Subcutaneous abdominal adipose tissue (tissue), 5 donors: ENCODE data around the gene ROBO1.

Experiments used
- H3K27ac ChIP-seq: one replicate; pipeline ENCODE4 v1.7.0; 2013; ENCODE audit warnings: low read depth, mild to moderate bottlenecking, inconsistent platforms, low read length, moderate library complexity
- H3K27me3 ChIP-seq, 5 donors: one replicate each; pipeline ENCODE4 v1.7.0; 2013; ENCODE audit warnings: low read length in 5 of 5, inconsistent platforms in 1 of 5; ENCODE audit not compliant: control insufficient read depth in 5 of 5, insufficient read depth in 4 of 5
- H3K36me3 ChIP-seq, 5 donors: one replicate each; pipeline ENCODE4 v1.7.0; 2013; ENCODE audit warnings: low read length in 5 of 5; ENCODE audit not compliant: control insufficient read depth in 5 of 5, insufficient read depth in 5 of 5
- H3K4me1 ChIP-seq, 5 donors: one replicate each; pipeline ENCODE4 v1.7.0; 2013; ENCODE audit warnings: low read length in 5 of 5, mild to moderate bottlenecking in 3 of 5, moderate library complexity in 1 of 5; ENCODE audit not compliant: control insufficient read depth in 5 of 5, insufficient read depth in 5 of 5
- H3K4me3 ChIP-seq, 5 donors: one replicate each; pipeline ENCODE4 v1.7.0; 2013; ENCODE audit warnings: low read length in 5 of 5, low read depth in 1 of 5
- H3K9ac ChIP-seq, 5 donors: one replicate each; pipeline ENCODE4 v1.7.0; 2013; ENCODE audit warnings: low read length in 5 of 5, mild to moderate bottlenecking in 4 of 5, moderate library complexity in 3 of 5
- H3K9me3 ChIP-seq, 5 donors: one replicate each; pipeline ENCODE4 v1.7.0; 2013; ENCODE audit warnings: low read length in 5 of 5; ENCODE audit not compliant: control insufficient read depth in 5 of 5
- donor health status: healthy.
- donor health status: healthy.
- donor health status: healthy.
- donor health status: healthy.
- donor health status: healthy.

The ROBO1 gene

DNA sequence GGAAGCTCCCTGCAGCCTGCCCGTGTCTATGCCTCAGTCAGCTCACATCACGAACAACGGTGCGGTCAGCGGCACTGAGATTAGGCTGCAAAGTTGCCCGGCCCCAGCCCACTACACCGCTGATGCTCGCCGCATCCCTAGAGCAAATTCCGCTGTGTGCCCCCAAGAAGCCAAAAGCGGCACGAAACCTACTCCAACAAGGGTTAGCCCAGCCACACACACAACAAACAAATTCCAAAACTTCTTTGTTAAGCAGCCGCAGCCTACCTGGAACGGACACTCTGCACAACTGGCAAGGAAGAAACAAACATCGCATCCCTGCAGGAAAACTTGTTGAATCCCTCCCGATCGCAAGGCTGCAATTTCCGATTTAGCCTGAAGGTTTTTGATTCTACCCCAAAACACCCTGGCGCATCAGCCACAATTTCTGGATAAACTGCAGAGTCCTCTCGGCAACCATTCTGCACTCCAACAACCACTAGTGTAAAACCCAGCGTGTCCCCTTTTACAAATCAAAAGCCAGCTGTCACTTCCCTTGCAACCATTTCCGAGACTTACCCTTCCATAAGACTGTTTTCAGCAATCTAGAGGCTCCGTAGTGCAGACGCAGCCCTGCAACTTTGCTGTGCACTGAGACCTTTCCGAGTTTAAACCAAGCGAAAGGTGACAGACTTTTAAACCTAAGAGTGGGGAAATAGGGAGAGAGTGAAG lies 449 bp downstream of the ROBO1 start:
- H3K4me3 ChIP-seq = peak overlapping the region in 1 of 5 donors; percentile 48
- H3K27me3 ChIP-seq = peaks cover 10 to 31% (median 22%) of the 10 kb centered on the region in 5 donors
- H3K9ac ChIP-seq = no peak overlapping the region
- H3K27ac ChIP-seq = no peak overlapping the region
- H3K36me3 ChIP-seq = no peaks in the 10 kb centered on the region
- H3K9me3 ChIP-seq = no peaks in the 10 kb centered on the region
- H3K4me1 ChIP-seq = peaks cover 2 to 16% (median 6%) of the 10 kb centered on the region in 5 donors

DNA sequence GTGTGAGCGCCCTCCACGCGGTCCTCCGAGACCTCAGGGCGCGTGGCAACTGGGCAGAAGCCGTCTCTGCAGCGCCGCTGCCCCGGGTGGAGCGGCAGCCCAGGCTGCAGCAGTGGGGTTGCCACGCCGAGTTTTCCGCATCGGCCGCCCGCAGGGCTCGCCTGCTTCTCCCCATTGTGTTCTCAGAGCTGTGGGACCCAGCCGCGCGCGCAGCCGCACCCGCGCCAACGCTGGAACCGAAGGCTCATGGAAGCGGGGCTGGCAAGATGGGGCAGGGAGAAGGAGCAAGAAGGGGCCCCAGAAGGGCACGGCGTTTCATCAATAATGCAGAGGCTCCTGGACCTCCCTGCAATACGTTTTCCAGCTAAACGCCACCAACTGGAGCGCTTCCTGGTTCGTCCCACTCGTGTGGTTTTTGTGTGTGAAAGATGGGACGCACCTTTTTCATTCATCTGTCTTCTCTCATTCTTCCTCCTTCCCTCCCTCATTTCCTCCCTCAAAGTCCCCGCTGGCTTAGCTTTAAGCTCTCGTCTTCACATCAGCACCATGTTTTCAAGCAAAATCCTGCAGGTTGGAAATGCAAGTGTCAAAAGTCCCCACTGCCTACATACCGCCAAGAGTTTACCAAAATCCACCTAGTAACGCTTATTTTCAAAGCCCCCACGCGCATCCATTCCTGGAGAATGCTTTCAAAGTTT lies 1.2 kb downstream of the ROBO1 start:
- Histone ChIP-seq H3K4me1 (peaks cover 2 to 16% (median 6%) of the 10 kb centered on the region in 5 donors), H3K9me3 (no peaks in the 10 kb centered on the region), H3K36me3 (no peaks in the 10 kb centered on the region), H3K27me3 (peaks cover 10 to 31% (median 22%) of the 10 kb centered on the region in 5 donors), H3K4me3 (no peak overlapping the region), H3K27ac (no peak overlapping the region), H3K9ac (no peak overlapping the region)

DNA sequence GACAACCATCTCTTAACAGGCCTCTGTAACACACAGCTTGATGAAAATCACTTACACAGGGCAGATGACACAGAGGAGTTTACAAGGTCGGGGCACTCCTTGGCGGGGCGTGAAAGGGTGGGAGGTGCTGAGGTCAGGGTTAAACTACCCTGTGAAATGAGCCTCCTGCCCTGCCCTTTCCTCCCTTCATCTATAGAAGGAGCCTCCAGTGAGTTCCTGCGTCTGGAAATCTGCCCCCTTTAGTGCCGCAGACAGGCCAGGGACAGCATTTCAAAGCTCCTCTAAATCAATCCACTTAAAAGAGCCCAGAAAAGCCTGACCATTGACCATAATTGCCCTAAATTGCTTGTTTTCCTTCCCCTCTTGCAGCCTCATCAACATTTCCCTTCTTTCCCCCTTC lies 1.9 kb downstream of the ROBO1 start:
- Histone ChIP-seq H3K4me3 (no peak overlapping the region), H3K27me3 (peaks cover 10 to 31% (median 22%) of the 10 kb centered on the region in 5 donors), H3K36me3 (no peaks in the 10 kb centered on the region)

DNA sequence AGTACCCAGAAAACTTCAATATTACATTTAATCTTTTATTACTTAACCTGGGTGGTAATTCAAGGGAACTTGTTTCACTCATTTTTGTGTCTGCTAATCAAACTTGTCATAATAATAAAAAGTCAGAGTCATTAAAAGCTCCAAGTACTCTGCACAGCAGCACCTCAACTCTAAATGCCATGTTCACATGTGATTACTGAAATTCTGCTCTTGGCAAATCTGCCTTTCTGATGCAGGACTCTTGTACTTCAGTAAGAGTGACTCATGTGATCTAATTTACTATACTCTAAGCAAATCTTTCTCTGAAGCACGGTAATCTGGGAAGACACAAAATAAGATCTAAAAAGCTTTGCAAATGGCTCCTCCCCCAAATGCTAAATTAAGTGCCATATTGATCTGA lies 6.4 kb downstream of the ROBO1 start:
- Histone ChIP-seq H3K9ac (no peak overlapping the region), H3K27me3 (peaks cover 3 to 16% (median 12%) of the 10 kb centered on the region in 5 donors), H3K9me3 (no peaks in the 10 kb centered on the region), H3K4me3 (no peak overlapping the region), H3K4me1 (peaks cover 0 to 4% (median 0%) of the 10 kb centered on the region in 5 donors), H3K27ac (no peak overlapping the region), H3K36me3 (no peaks in the 10 kb centered on the region)

More for the DNA sequence above, 1.9 kb downstream of the ROBO1 start:
- H3K4me1 ChIP-seq = peaks cover 2 to 16% (median 6%) of the 10 kb centered on the region in 5 donors
- H3K27ac ChIP-seq = no peak overlapping the region
- H3K9me3 ChIP-seq = no peaks in the 10 kb centered on the region
- no peak overlapping the region for H3K9ac ChIP-seq

DNA sequence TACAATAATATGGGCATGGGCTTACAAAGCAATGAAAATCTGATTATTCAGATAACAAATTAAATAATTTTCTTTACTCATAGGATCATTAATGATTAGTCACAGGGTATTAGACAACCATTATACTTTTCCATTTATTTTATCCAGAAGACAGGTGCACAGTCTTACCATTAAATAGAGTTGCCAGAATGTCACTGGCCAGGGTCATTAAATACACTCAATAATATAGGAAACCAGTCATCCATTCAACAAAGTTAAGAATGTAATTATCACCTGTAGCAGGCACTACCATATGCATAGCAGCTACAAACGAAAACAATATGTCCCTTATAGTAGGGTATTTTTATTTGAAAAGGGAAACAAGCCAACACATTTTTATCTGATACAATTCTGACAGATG lies 16.1 kb downstream of the ROBO1 start:
- Histone ChIP-seq H3K27ac (no peak overlapping the region), H3K4me1 (no peaks in the 10 kb centered on the region), H3K27me3 (no peaks in the 10 kb centered on the region), H3K9me3 (peaks cover 0 to 4% (median 3%) of the 10 kb centered on the region in 5 donors), H3K36me3 (no peaks in the 10 kb centered on the region), H3K4me3 (no peak overlapping the region), H3K9ac (no peak overlapping the region)

DNA sequence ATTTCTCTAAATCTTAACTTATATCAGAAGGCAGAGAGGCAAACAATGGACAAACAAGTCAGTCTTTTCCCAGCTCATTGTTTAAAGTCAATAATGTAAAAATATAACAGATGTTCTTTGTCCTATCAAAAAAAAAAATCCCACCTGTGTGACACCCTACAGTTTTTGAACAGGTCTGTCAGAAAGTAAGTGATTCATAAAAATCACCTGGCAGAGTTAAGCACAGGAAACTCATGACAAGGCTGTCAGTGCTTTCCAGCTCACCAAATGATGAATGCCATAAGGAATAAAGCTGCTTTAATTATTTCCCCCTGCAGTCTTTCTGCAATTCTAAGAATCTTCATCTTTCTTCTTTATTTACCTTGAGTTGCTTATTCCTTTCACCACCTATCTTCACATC lies 30.3 kb downstream of the ROBO1 start:
- Histone ChIP-seq H3K9ac (no peak overlapping the region), H3K4me3 (no peak overlapping the region), H3K27me3 (no peaks in the 10 kb centered on the region), H3K9me3 (peaks cover 0 to 12% (median 8%) of the 10 kb centered on the region in 5 donors), H3K36me3 (no peaks in the 10 kb centered on the region), H3K4me1 (no peaks in the 10 kb centered on the region), H3K27ac (no peak overlapping the region)

DNA sequence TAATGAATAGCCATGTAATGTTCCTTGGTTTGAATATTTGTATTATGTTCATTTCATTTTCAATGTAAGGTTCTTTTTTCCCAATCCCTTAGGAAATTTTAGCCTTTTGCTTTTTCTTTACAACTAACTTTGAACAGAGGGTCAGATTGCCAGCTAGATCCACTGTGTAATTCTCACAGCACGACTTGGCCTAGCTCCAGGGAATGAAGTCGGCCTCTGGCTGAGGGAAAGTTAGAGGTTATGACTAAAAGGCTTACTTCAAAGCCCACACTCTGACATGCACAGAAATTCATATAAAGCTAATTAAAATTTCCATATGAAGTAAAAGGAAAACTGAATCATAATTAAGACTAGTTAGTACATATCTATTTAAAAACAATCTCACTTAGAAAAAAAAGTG lies 38.7 kb downstream of the ROBO1 start:
- no peak overlapping the region for H3K4me3 ChIP-seq

DNA sequence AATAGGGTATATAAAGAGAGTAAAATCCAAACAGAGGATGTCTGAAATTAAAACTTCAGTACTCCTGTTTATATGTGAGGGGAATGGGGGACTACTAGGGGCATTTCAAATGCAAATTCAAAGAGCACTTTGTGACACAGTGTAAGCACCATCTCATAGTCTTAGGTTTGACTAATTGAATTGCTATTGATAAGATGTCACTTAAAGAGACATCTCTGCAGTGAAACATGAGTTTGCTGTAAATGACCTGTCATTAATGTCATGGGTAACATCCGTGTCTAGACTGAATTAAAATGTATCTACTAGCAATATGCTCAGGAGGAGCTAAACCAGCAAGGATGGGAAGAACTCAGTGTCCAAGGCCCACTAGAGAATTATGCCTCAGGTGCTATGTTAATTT lies 41.0 kb downstream of the ROBO1 start:
- Histone ChIP-seq H3K36me3 (no peaks in the 10 kb centered on the region), H3K9ac (no peak overlapping the region), H3K4me1 (no peaks in the 10 kb centered on the region)

More for the DNA sequence above, 38.7 kb downstream of the ROBO1 start:
- Histone ChIP-seq H3K36me3 (no peaks in the 10 kb centered on the region), H3K27me3 (no peaks in the 10 kb centered on the region), H3K9ac (no peak overlapping the region), H3K27ac (no peak overlapping the region), H3K9me3 (no peaks in the 10 kb centered on the region), H3K4me1 (no peaks in the 10 kb centered on the region)

DNA sequence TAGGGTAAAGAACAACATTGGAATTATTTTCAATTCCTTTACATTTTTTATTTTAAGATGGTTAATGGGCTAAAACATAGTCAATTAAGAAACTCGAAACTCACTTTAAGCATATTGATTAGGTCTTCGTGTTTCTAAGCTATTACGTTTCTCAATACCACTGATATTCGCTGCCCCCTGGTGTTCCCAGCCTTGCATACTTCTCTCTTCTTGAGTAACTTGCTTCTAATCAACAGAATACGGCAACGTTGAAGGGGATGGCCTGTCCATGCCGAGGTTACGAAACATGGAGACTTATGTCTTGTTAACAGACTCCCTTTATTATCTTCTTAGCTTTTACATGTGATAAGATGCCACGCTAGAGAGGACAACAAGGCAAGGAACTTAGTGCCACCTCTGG lies 43.6 kb downstream of the ROBO1 start:
- Histone ChIP-seq H3K9ac (no peak overlapping the region), H3K4me1 (no peaks in the 10 kb centered on the region)

More for the DNA sequence above, 41.0 kb downstream of the ROBO1 start:
- Histone ChIP-seq H3K27ac (no peak overlapping the region), H3K9me3 (no peaks in the 10 kb centered on the region), H3K27me3 (no peaks in the 10 kb centered on the region), H3K4me3 (no peak overlapping the region)

DNA sequence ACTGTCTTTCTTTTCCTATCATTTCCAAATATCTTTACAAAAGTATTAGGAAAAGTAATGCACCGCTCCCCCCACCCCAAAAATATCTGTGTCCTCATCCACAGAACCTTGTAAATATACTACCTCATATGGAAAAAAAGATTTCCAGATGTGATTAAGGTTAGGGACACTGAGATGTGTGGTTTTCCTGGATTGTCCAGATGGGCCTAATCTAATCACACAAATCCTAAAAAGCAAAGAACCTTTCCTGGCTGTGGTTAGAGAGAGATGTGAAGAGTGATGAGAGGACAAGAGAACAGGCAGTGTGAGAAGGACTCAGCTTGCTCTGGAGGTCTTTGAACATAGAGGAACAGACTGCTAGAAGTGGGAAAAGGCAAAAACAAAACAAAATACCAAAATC lies 77.7 kb downstream of the ROBO1 start:
- H3K9me3 ChIP-seq = peaks cover 0 to 4% (median 0%) of the 10 kb centered on the region in 5 donors
- no peak overlapping the region for H3K9ac ChIP-seq
- H3K4me3 ChIP-seq = no peak overlapping the region

More for the DNA sequence above, 43.6 kb downstream of the ROBO1 start:
- H3K9me3 ChIP-seq = no peaks in the 10 kb centered on the region
- no peak overlapping the region for H3K4me3 ChIP-seq
- no peak overlapping the region for H3K27ac ChIP-seq
- no peaks in the 10 kb centered on the region for H3K36me3 ChIP-seq
- H3K27me3 ChIP-seq = no peaks in the 10 kb centered on the region

More for the DNA sequence above, 77.7 kb downstream of the ROBO1 start:
- H3K27me3 ChIP-seq = no peaks in the 10 kb centered on the region
- no peaks in the 10 kb centered on the region for H3K36me3 ChIP-seq
- H3K4me1 ChIP-seq = no peaks in the 10 kb centered on the region
- H3K27ac ChIP-seq = no peak overlapping the region
